IPS-18c (cell line): ENCODE results near the gene TNFRSF18.
"Not testable (repeated sequence)": the region's sequence is repeated elsewhere in the genome, so short reads cannot be mapped to it uniquely, and the experiment has no call there.

Experiments
- H3K4me3 ChIP-seq: 2 replicates; pipeline ENCODE4 v1.7.0; 2013; ENCODE audit warnings: low read depth, mild to moderate bottlenecking, low read length, moderate library complexity; ENCODE audit not compliant: insufficient read depth
- H3K9me3 ChIP-seq: one replicate; pipeline ENCODE4 v1.6.1; 2013; ENCODE audit warnings: mild to moderate bottlenecking, low read length, moderate library complexity; ENCODE audit not compliant: control insufficient read depth, insufficient read depth

The TNFRSF18 gene

GRCh38 chr1:1176063-1176761 is 30.2 kb downstream of the TNFRSF18 start:
- not testable (repeated sequence) for H3K9me3 ChIP-seq, H3K4me3 ChIP-seq

- H3K4me3 ChIP-seq: no peak overlapping the region
Measured at GRCh38 chr1:1175221-1176062, 30.9 kb downstream of the TNFRSF18 start.

GRCh38 chr1:1173793-1174415 is 32.5 kb downstream of the TNFRSF18 start, which contains the start of gene TTLL10:
Gene TTLL10, plus strand, starts transcription at chr1:1173880. Its CDS starts 5,336 bp downstream, at chr1:1179216.
- no peak within 1 kb of the TSS for H3K4me3 ChIP-seq

More at GRCh38 chr1:1175221-1176062, 30.9 kb downstream of the TNFRSF18 start:
- peaks cover 2% of the 10 kb centered on the region for H3K9me3 ChIP-seq

GRCh38 chr1:1173061-1173792 is 33.2 kb downstream of the TNFRSF18 start:
- Histone ChIP-seq H3K4me3 (no peak overlapping the region), H3K9me3 (peaks cover 2% of the 10 kb centered on the region)

More at GRCh38 chr1:1173793-1174415, 32.5 kb downstream of the TNFRSF18 start, which contains the start of gene TTLL10:
- H3K9me3 ChIP-seq: peaks cover 2% of the 10 kb centered on the region

- Histone ChIP-seq H3K9me3 (peaks cover 2% of the 10 kb centered on the region), H3K4me3 (no peak overlapping the region)
Measured at GRCh38 chr1:1171546-1172340, 34.6 kb downstream of the TNFRSF18 start.

GRCh38 chr1:1171161-1171545 is 35.2 kb downstream of the TNFRSF18 start:
- Histone ChIP-seq H3K9me3 (peaks cover 2% of the 10 kb centered on the region), H3K4me3 (no peak overlapping the region)

GRCh38 chr1:1170215-1171091 is 35.9 kb downstream of the TNFRSF18 start:
- peaks cover 2% of the 10 kb centered on the region for H3K9me3 ChIP-seq
- no peak overlapping the region for H3K4me3 ChIP-seq

- H3K4me3 ChIP-seq: no peak overlapping the region
- no peaks in the 10 kb centered on the region for H3K9me3 ChIP-seq
Measured at GRCh38 chr1:1169429-1170214, 36.8 kb downstream of the TNFRSF18 start.

GRCh38 chr1:1168451-1169411 is 37.7 kb downstream of the TNFRSF18 start:
- no peaks in the 10 kb centered on the region for H3K9me3 ChIP-seq
- no peak overlapping the region for H3K4me3 ChIP-seq

GRCh38 chr1:1167841-1168450 is 38.4 kb downstream of the TNFRSF18 start:
- no peaks in the 10 kb centered on the region for H3K9me3 ChIP-seq
- no peak overlapping the region for H3K4me3 ChIP-seq

- no peak overlapping the region for H3K4me3 ChIP-seq
- H3K9me3 ChIP-seq: no peaks in the 10 kb centered on the region
Measured at GRCh38 chr1:1167398-1167821, 39.0 kb downstream of the TNFRSF18 start.

GRCh38 chr1:1166642-1167397 is 39.6 kb downstream of the TNFRSF18 start:
- Histone ChIP-seq H3K9me3 (no peaks in the 10 kb centered on the region), H3K4me3 (no peak overlapping the region)

GRCh38 chr1:1165900-1166421 is 40.4 kb downstream of the TNFRSF18 start:
- no peak overlapping the region for H3K4me3 ChIP-seq
- H3K9me3 ChIP-seq: no peaks in the 10 kb centered on the region
